HG03097 (cell line): ENCODE data around the gene PLTP.
"Not testable (repeated sequence)": the region's sequence is repeated elsewhere in the genome, so short reads cannot be mapped to it uniquely, and the experiment has no call there.

ENCODE experiments used
- ATAC-seq: cut with Tn5 transposase; IDR thresholded peaks from one replicate; pipeline ENCODE4 v1.9.1; 2021; ENCODE audit not compliant: unreplicated experiment, low FRiP score

The PLTP gene

DNA sequence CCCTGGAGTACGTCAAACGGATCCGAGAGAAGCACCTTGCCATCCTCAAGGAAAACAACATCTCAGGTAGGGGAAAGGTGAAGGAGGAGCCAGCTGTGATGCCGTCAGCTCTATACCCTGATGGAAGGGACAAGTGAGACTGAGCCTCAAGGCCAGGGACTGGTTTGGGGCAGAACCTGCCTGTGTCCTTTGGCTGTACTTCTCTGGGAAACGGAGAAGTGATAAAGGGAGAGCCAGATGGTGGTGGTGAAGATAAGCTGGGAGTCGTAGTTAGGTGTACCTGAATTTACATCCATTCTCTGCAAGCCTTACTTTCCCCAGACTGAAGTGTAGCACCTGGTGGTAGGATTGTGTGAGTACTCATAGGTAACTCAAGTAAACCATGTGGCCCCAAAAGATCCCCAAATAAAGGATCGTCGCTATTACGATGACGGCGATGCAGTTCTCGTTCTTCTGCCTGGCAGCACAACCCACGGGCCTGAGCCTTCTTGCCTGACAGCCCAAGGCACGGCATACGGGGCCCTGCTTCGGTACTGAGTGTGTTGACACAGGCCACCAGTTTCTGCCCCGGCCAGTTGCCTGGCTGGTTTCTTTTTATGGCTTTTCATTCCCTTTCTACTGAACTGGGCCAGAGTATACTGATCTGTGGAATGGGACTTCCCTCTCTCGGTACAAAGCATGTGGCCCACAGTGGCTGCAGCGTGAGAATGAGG is 33.2 kb upstream of the PLTP start:
- no peak for ATAC-seq

DNA sequence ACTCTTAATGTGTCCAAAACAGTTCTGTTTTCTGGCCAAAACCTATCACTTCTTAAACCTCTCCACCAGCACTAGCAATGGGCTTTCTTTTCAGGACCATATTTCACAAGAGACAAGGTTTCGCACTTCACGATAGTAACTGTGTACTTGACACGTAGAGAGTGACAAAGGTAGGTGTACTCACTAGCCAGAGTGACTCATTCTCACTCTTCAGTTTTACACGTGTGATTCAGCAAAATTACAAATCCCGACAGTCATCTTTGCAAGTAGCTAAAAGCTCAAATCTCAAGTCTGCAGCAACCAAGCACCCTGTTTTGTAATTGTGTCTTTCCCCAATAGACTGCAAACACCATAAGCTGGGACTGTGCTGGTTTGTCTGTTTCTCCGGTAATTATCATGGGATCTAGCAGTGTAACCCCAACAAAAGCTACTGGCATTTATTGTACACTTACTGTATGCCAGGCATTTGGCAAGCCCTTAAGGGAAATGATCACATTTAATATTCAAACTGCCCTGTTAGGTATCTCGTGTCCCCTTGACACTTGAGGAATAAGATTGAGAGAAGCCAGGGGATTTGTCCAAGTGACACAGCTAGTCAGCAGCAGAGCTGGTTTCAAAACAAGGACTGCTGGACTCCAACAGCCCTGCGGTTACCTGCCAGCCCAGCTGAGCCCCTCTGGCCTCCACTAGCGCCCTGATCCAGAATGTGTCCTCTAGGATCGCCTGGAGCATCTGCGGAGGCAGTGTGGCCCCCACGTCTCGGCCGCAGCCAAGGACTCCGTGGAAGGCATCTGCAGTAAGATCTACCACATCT is 32.4 kb upstream of the PLTP start:
- no peak for ATAC-seq

DNA sequence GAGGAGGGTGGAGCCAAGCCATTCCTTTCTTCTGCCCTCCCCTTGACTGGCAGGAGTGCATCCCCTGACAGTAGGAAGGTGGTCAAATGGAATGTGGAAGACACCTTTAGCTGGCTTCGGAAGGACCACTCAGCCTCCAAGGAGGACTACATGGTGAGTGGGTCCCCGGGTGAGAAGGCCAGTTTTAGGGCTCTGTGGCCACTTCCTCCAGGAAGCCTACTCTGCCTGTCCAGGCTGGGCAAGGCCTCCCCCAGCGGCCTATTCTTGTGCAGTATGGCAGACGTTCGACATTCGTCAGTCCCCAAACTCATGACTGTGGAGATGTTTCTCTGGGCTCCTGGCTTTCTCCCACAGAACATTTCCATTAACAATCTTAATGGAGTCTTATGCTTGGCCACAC is 31.7 kb upstream of the PLTP start:
- ATAC-seq, result no peak

DNA sequence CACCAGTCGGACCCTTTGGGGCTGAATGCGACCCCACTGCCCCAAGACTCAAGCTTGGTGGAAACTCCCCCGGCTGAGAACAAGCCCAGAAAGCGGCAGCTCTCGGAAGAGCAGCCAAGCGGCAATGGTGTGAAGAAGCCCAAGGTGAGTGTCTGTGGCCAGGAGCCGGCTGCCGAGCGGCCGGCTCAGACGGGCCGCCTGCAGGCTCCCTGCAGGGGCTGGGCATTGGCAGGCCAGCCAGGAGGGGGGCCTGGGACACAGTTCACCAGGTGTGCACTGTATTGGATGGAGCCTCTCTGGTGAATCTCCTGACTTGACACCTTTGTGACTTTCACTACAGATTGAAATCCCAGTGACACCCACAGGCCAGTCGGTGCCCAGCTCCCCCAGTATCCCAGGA is 28.5 kb upstream of the PLTP start:
- ATAC-seq, result no peak

DNA sequence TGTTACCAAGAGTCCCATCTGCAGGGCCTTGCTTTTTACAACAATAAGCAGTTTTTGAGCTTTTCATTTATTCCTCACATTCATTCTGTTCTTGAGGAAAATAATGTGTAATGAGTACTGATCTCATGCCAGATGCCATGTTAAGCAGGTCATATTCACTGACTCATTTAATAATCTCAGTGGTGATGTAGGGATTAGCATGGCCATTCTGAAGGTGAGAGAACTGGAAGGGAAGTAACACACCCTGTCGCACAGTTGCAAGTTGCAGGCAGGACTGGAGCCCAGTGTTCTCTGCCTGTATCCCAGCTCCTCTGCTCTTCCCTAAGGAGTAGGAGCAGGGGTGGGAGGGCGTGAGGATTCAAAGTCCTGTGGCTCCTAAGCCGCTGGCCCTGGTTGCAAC is 28.1 kb upstream of the PLTP start:
- no peak for ATAC-seq

DNA sequence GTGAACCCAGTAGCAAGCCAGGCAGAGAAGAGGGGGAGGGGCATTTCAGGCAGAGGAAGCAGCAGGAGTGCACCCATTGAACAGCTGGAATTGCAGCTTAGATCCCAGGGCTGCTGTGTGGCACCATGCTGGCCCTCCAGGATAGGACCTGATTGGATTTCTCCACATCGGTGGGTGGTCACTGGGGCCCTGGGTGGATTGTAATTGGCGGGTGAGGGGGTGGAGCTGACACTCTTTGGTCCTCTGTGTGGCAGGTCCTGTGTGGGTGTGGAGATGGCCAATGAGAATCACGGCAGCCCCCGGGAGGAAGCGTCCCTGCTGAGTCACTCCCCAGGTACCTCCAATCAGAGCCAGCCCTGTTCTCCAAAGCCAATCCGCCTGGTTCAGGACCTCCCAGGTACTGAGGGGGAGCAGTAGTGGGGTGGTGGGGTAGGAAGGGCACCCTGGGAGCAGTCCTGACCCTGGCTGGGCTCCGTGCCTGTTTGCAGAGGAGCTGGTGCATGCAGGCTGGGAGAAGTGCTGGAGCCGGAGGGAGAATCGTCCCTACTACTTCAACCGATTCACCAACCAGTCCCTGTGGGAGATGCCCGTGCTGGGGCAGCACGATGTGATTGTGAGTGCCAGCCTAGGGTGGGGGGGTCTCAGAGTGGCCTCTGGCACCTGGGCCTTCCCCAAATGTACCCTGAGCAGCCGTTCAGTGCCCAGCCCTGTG is 26.9 kb upstream of the PLTP start:
- ATAC-seq, result no peak

DNA sequence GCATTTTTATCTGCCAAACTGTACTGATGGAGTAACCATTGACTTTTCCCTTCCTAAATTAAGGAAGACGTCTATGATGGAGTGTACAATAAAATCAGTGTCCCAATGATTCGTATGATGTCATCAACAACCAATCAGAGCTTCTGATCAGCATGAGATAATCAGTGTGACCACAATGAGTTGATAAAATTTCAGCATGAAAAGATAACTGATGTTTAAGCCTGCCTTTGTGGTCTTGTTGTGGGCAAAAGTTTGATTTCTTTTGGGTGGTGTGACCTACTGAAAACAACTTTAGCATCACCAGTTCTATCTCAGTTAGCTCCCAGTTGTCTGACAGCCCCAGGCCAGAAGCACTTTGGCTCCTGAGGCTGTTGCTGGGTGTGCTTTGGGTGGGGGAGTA is 25.8 kb upstream of the PLTP start:
- no peak for ATAC-seq

DNA sequence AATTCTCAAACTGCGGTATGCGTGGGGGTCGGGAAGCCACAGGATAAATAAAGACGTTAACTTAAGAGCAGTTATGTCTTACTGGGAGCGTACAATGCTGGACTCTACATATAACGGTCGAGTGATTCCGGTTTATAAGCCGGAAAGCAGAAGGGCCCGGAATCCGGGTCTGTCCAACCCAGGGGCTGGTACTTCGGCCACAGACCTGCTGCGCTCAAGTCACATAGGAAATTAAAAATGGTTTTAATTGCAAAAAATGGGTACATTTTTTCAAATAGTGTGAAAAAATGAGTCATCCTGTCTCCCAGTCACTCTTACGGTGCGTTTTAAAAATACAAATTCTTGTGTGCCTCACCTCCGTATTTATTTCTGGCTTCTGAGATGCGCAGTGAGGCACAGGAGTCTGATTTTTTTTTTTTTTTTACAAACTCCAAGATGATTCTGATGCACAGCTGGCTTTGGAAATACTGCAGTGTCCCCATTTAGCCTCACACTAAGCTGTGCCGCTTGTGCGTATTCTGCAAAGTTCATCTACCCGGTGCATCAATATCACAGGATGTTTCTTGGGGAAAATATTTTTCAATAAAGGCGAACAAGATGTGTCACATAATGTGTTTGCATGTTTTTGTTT is 23.6 kb upstream of the PLTP start:
- ATAC-seq, result peak; percentile 12

DNA sequence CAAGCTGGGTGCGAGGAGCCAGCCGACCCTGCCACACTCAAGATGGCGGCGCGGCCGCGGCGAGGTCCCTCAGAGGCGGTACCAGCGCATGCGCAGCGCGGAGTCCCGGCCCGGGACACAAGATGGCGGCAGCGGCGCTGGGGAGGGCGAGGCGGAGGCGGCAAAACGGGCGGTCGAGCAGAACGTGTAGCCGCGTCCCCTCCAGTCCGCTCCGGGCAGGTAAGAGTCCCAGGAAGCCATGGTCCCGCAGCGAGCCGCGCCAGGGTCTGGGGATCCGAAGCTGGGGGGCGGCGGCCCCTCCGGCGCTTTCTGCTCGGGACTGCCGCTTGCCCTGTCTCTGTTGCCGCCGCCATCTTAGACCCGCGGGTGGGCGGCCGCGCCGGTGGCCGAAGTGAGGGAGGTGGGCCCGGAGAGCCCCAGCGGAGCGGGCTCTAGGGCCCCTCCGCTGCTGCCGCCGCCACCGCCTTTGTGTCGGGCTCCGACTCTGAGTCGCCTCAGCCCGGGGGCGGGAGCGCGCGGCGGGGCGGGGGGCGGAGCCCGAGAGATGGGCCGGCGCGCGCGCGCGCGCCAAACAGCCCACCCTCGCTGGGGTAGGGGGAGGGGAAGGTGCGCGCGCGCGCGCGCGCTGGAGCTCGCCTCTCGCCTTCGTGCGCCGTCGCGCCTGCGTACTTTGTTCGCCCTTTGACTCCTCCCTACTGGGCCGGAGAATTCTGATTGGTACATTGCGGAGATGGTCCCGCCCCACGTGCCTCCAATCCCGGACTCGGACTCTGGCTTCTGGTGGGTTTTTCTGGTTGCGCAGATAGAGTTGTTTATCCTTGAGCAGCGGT is 22.8 kb upstream of the PLTP start, which contains the start of gene PCIF1:
TSS of gene PCIF1 (plus strand) at position 98 of the 830 bp plus-strand sequence. CDS start 4,317 bp downstream, outside the sequence.
- peak; percentile 64 for ATAC-seq

DNA sequence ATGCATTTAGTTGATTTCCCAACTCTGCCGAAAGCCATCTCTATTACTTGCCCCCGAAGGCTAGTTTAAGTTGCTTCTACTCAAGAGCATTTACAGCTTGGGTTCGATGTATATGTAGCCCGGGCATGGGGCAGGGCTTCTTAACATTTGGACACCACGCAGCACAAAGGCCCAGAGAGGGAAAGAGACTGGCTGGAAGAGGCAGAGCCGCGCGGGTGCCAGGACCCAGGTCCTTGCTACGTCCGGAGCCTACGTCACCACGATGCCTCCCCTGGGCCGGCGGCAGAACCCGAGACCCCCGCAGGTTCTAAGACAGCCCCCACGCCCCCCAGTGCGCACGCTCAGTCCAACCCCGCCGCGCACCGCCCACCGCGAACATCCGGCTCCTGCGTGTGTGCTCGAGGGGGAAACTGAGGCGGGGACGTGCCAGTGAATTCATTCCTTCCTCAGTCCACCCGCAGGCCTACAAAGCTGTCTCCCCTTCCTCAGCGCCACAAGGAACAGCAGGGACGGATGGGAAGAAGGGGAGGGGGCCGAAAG is 22.2 kb upstream of the PLTP start:
- peak; percentile 13 for ATAC-seq

DNA sequence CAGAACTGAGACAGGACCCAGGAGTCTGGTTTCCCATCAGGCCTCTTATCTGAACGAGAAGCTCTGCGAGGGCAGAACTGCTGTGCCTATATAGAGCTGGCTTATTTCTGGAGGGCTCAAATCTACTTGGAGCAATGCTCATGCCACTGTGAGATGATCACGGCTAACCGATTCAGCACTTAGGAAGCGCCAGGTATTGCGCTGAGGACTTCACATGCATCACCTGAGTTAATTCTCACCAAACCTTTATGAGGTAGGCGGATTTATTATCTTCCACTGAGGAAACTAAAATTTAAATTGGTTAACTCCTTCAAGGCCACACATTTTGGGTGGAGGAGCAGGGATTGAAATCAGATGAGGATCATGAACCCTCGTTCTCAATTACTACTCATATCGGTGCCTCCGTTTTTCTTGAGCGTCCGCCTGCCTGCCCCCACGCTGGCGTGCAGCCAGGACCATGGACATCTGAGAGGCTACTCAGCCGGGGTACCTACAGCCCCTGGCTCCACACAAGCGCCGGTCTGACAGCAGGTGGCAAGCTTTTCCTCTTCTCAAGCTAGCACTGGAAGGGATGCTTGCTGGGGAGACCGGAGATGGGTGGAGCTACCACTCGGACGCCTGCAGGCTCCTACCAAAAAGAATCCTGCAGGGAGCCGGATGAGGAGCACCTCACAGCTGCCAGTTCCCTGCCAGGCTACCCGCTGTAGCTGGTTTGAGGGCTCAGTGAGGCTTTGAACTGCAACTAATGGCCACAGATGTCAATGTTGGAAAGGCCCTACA is 21.5 kb upstream of the PLTP start:
- no peak for ATAC-seq

DNA sequence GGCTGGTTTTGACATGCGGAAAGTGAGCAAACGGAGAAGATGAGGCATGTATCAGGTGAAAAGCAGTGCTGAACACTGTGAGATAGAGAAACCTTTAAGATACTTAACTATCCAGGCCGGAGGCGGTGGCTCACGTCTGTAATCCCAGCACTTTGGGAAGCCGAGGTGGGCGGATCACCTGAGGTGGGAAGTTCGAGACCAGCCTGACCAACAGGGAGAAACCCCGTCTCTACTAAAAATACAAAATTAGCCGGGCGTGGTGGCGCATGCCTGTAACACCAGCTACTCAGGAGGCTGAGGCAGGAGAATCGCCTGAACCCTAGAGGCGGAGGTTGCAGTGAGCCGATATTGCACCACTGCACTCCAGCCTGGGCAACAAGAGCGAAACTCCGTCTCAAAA is 19.7 kb upstream of the PLTP start:
- not testable (repeated sequence) for ATAC-seq

DNA sequence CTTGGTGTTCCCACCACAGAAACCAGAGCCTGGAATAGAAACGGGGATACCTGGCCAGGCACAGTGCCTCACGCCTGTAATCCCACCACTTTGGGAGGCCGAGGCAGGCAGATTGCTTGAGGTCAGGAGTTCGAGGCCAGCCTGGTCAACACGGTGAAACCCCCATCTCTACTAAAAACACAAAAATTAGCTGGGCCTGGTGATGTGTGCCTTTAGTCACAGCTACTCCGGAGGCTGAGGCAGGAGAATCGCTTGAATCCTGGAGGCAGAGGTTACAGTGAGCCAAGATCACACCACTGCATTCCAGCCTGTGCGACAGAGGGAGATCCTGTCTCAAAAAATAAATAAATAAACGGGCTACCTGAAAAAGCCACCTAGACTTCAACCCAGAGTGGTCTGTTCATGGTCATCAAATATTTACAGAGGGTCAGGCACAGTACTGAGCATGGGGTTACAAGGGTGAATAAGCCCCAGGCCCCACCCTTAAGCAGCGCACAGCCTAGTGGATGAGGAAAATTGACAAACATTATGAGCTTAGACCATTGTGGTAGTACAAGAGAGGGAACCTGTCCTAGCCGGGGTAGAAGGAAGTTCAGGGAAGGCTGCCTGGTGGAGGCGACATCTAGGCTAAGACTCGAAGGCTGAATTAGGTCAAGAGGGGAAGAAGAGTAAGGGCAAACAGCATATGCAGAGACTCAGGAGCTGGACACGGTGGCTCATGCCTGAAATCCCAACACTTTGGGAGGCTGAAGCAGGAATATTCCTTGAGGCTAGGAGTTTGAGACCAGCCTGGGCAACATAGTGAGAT is 15.3 kb upstream of the PLTP start:
- ATAC-seq, result no peak

DNA sequence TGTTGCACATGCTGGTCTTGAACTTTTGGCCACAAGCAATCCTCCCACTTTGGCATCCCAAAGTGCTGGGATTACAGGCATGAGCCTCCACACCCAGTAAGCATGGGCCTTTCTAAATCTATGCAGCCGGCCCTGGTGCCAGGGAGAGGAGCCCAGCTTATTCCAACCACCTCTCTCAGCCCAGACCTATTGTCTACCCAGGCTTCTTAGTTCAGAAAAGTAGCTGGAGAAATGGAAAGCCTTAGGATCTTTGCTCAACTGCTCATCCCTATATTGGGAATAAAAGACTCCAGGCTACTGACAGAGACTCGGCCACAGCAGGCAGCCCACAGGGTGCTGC is 14.7 kb upstream of the PLTP start:
- ATAC-seq, result no peak

DNA sequence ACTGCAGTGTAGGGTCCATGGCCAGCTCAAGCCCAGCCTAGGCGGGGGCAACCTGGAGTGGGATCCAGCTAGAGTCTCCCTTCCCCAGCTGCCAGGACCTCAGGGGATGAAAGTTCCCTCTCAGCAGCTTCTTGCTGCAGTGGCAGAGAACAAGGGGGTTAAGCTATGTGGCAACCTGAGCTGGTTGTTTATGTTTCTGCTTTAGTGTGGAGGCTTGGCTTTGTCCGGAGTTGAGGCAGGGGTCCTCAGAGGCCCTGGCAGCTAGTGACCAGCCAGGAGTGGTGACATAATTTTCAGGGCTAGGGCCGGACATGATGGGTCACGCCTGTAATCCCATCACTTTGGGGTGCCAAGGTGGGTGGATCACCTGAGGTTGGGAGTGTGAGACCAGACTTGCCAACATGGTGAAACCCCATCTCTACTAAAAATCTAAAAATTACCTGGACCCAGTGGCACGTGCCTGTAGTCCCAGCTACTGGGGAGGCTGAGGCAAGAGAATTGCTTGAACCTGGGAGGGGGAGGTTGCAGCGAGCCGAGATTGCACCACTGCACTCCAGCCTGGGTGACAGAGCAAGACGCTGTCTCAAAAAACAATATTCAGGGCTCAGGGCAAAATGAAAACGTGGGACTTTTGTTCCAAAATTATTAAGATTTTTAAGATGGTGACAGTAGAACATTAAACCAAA is 14.0 kb upstream of the PLTP start:
- ATAC-seq, result no peak

DNA sequence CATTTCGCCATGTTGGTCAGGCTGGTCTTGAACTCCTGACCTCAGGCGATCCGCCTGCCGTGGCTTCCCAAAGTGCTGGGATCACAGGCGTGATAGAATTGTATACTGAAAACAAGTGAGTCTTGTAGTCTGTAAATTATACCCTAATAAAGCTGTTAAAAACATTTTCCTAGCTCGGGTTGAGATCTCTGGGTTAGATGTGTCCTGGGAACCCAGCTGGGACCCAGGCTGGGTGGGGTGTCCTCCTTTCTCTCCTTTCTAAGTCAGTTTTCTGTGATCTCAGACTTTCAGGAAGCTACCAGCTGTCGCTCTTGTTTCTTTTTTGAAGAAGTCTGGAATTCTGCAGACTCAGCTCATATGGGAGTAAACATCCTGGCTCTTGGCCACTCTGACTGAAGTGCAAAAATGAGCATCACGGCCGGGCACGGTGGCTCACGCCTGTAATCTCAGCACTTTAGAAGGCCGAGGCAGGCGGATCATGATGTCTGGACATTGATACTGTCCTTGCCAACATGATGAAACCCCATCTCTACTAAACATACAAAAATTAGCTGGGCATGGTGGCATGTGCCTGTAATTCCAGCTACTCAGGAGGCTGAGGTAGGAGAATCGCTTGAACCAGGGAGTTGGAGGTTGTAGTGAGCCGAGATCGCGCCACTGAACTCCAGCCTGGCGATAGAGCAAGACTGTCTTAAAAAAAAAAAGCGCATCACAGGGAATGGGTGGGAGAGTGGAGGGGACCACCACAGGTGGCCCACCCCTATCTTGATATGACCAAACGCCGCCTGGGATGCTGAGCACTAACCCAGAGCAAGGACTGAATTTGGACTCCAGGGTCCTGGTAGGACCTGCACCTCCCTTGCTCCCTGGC is 12.7 kb upstream of the PLTP start:
- no peak for ATAC-seq
